ENCODE data around the gene GPR84. TPM values are rescaled to one million over a fixed set of nuclear protein-coding genes. Genes with fewer than 3 reads are reported as not detected.
A peak's percentile ranks its signal among the peaks of the same experiment; 100 is the strongest.
"Not testable (repeated sequence)": the region's sequence is repeated elsewhere in the genome, so short reads cannot be mapped to it uniquely, and the experiment has no call there.

GPR84 gene
- polyA plus RNA-seq, 5 donors: 0.16 to 0.45 (median 0.19) TPM

GRCh38 chr12:54356228-54356627 lies 8.1 kb downstream of the GPR84 start:
- no peak for DNase-seq

GRCh38 chr12:54355104-54355815 lies 9.0 kb downstream of the GPR84 start:
- DNase-seq: no peak

GRCh38 chr12:54354271-54354670 lies 10.0 kb downstream of the GPR84 start:
- DNase-seq: not testable (repeated sequence)

DNA sequence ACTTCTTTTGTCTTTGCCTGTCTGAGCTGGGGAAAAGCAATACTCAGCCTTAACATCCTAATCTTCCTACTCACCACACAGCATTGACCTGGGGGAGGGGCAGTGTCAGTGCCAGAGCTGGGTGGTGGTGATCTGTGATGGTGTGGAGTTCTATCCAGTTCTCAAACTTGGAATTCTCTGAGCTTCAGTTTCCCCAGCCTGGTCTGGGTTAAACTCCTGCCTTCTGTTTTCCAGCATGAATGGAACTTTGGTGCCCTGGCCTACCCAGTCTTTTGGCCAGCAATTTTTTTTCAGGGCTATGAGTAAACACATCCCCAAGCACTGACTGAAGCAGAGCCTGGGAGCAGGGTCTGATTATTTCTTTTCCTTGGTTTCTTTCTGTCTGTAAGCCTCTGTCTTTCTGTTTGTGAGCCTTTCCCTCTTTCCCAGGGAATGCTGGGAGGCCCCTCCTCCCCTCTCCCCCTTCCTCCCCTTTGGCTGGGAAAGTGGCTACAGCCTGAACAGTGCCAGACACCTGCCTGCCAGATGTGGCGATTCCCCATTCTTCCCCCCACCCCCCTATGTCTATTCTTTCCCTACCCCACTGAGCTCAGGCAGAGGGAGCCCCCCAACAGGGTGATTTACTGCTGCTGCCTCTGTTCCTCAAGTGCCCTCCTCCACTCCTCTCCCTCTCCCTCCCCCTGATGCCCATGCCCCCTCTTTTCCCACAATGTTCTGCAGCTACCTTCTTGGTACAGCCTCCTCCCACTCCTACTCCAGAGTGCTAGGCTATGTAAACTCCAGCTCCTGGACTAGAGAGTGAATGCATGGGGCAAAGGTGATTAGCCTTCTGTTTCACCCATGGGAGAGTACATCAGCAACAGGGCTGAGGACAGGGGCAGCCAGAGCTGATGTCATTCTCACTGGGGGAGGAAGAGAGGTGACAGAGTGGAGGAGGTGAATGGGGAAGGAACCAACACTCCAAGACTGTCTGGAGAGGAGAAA lies 11.1 kb downstream of the GPR84 start:
- DNase-seq: no peak

DNA sequence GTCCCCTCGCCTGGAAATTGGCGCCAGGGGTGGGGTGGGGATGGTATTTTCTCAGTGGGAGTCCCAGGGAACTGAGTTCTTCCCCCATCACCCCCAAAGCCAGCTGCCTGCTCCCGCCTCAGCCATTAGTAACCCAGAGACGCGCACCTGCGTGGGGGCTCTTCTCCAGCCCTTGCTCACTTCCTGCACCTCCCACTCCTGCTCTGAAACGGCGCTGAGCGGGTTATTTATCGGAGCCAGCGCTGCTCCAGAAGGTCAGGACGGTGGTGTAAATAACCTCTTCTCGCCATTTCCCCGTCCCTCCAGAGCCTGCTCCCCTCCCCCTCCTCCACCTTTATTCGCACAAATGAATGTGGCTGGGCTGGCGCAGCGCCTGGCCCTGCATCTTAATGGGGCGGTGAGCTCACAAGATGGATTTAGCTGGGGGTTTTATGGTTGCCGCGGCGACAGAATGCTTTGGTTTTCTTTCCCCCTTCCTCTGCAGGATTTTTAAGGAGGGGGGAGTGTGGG lies 12.2 kb downstream of the GPR84 start:
- DNase-seq: peak in 1 of 2 donors; percentile 56

DNA sequence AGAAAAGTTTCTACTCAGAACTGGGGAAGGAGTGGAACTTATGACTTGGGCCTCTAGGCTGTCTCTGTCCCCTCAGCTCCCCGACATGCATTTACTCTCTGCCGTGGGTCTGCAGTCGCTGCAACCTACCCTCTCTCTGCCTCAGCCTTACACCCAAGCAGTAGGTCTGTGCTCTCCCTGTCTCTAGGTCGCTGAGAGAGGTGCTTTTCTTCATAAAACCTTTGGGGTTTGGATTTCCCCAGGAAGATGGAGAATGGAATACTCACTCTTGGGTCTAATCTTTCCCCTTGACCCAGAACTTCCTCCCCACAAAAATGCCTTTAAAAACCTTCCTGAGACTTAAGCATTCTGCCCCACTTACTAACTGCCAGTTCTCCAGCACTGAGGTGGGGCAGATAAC lies 12.9 kb downstream of the GPR84 start:
- DNase-seq: no peak

- no peak for DNase-seq
These were observed 13.5 kb downstream of the GPR84 start for GRCh38 chr12:54350743-54351142.

- no peak for DNase-seq
These were observed 14.6 kb downstream of the GPR84 start for GRCh38 chr12:54349679-54350078.

GRCh38 chr12:54349036-54349435 lies 15.2 kb downstream of the GPR84 start:
- no peak for DNase-seq

DNA sequence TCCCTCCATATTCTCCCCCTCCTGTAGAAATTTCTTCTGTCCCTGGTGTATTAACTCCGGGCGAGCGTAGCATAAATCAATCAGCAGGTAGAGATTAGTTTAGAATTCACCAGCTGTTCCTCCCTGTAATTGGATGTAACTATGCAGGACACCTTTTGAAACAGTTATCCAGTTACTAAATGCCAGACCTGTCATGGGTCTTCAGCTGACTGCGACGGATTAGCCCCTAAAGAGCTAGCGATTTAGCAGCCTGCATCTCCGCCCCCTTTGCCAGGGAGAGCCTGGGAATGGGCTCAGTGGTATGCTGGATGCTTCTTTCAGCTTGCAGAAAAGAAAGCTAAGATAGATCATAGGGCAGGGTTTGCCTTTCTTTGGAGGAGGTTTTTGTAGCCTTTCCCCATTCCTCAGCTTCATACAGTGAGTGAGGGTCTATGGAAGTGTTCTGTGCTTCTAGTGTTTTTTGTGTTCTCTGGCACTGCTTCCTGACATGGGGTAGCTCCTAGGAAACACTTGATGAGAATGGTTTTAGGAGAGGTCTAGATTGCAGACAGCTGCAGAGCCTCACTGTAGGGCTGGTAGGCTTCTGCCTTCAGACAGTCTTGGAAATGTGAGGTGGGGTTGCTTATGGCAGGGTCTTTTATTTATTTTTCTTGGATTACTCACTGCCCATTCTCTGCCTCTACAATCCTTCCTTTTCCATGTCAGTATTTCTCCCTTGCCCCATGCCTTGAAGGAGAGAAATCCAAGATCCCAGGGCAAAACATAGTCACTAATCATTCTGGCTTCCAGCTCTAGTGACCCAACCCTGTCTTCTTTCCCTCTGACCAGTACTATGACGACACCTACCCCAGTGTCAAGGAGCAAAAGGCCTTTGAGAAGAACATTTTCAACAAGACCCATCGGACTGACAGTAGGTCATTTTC lies 22.6 kb downstream of the GPR84 start:
- no peak for DNase-seq

GRCh38 chr12:54340846-54341245 lies 23.4 kb downstream of the GPR84 start:
- no peak for DNase-seq

DNA sequence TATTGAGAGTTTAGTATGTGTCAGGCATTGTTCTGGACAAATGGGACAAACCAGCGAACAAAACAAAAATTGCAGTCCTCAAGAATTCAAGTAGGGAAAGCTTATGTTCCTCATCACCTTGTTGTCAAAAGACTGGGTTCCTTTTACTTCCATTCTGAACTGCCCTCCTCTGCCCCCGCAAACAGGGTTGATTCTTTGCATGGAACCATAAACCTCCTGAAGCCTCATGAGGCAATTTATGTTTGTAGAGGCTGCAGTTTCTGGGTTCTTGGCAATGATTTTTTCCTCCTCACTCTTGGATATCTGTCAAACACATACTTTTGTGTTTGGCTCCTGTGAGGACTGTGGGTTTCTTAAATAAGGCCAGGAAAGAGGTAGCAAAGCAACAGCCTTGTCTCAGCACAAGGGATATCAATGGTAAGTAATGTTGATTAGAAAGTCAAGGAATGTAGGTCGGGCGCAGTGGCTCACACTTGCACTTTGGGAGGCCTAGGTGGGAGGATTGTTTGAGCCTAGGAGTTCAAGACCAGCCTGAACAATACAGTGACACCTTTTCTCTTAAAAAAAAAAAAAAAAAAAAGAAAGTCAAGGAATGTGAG lies 25.5 kb downstream of the GPR84 start:
- DNase-seq: no peak

DNA sequence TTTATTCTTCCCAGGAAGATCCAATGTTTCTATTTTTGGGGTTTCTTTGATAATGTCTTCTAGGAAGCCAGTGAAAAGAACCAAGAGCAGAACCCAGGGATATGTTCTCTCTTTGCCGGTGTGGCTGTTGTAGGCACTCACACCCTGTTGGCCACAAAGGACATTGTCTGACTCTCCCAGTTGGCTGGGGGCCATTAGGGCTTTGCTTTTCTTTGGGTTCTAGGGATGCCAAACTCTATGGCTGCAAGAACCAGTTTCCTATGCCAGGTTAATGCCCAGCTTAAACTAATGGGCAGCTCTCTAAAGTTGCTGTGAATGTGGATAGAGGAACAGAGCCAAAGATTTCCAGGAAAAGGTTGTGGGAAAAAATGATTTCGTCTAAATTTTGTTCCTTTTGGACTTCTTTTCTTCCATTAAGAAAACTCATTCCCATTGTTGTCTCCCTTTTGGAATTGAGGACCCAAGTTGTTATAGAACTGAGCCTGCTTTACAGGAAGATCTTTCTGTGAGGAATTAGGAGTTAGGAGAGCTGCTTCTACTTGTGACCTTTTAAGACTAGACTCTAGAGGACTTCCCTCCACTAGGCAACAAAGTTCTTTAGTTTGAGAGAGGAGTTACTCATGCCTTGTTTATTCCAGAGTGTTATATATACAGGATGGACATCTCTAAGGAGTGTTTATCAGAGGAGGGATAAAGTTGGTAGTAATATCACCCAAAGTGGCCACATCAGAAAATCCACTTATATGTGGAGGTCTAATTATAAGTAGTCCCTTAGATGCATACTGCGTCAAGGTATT lies 26.2 kb downstream of the GPR84 start:
- no peak for DNase-seq

- DNase-seq: peak; percentile 62 to 63
These were observed 26.9 kb downstream of the GPR84 start for GRCh38 chr12:54337280-54337842.

GRCh38 chr12:54333420-54334034 lies 30.8 kb downstream of the GPR84 start:
- no peak for DNase-seq

- no peak for DNase-seq
These were observed 32.8 kb downstream of the GPR84 start for GRCh38 chr12:54331461-54331860.

- DNase-seq: no peak
These were observed 33.8 kb downstream of the GPR84 start for GRCh38 chr12:54330442-54330841.

- DNase-seq: no peak
These were observed 34.5 kb downstream of the GPR84 start for GRCh38 chr12:54329759-54330158.

DNA sequence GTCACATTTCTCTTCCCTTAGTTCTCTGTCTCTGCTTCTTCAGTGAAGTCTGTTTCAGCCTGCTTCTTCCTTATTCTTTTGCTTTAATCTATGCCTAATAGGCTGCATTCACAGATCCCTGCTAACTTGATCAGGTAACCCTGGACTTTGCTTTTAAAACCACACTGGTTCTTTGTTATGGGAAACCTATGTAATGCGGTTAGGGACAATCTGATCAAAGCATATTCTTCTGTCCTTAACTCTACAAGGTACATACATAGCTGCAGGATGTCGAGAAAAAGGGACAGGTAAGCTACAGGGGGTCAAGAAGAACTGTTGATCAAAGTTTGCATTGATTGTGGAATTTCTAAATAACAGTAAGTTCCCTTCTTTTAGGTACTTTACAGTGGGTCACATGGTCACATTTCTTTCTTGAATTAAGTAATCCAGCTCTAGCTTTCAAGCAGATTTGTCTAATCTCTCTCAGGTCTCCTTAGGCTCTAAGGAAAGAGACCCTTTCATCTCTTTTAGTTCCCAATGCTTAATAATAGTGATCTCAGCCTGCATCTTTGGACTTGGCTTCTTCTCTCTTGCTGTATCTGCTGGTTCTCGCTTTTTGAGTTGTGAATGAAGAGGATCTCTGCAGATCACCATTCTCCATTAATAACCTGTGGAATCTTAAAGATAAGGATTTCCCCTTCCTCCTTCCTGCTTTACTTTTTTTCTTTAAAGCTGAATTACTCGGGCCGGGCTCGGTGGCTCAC lies 35.5 kb downstream of the GPR84 start:
- no peak for DNase-seq
